ENCODE data around the gene TPM3.
A peak's percentile ranks its signal among the peaks of the same experiment; 100 is the strongest.
"Not testable (repeated sequence)": the region's sequence is repeated elsewhere in the genome, so short reads cannot be mapped to it uniquely, and the experiment has no call there.

TPM3 gene

DNA sequence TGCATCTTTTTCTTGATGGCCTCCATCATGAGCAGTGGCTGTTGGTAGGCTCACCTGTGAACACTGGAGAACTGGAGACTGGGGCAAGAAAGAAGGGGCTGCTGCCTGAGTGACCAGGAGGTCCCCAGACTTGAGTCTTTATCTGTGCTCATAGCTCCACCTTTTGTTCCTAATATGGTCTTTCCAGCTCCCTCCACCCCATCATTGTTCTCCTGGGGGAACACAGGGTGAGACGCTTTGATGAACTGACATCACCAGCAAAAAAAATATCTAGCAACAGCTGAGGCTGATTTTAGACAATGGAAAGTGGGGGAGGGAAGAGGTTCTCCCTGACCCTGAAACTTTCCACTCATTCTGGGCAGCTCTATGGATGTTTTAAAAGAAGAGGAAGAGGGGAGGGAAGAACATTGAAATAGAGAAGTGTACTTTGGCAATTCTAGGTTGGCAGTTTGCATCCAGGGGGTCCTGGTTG is at the start of gene TPM3:
TPM3 (minus strand) TSS at position 111 of the 472 bp plus-strand sequence; CDS start at position 29, 82 bp downstream.
- DNase-seq (ENCODE audit: low spot score): no peak

DNA sequence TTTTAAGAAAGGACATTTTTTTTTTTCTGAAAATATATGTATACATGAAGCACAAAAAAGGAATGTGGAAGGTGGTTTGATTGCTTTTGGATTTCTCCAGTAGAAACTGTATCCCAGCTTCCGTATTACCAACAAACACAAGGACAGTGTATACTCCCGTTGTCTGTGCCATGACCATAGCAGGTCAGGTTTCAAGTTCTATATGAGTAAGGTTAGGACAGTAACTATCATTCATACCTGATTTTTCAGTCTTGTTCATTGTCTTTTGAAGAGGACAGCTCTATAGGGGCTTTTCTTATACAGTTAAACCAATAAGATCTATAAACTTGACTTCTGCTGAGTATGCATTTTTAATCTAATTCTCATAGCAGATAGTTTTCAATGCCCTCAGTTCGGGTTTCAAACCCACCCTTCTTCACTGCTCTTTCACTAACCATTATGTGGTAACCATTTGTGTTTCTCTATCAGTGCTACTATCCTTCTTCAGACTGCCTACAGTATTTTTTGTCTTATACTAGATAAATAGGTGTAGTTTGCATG is 48.5 kb upstream of the TPM3 start:
- no peak for DNase-seq (ENCODE audit: low spot score)

DNA sequence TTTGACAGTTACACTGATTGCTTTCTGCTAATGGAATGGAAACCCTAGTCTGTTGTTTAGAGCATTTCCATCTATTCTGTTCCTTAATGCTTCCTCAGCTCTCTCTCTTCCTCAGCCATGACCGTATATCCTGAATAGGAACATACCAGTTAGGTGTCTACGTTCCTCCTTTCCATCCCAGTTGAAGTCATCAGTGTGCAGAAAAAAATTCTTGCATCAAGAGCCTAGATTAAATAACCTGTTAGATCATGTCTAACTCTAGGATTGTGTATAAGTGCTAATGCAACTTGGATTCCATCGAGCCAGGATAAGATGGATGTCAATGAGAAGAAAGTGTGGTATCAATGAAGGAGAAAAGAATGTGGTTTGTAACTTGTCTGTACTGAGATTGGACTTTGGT is 47.6 kb upstream of the TPM3 start:
- DNase-seq (ENCODE audit: low spot score): no peak

DNA sequence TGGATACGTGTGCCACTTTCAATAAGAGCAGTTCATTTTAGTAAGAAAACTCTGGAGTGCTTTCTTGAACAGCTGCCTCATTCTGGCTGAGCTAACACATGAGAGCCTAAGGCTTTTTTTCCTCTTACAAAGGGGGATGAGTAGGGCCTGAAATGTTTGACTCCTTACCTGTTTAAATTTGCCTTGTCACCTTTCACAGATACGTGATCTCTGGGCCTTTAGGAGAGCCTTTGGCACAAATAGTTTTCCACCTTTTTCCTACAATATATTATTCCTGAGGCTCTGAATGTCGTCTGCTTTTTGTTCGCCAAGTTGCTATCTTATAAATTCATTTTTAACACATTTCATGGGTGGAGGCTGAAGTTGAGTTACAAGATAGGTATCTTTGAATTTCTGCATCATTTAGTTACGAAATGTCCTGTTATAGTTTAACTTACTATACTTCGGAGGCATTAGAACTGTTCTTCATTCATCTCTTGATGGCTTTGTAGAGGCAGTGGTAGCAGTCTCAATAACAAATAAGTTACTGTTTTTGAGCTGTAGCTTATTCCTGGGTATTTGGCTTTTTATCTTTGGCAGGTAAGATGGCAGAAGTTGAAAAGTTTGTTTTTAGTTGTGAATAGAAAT is 46.1 kb upstream of the TPM3 start:
- no peak for DNase-seq (ENCODE audit: low spot score)

GRCh38 chr1:154237435-154237834 is 45.5 kb upstream of the TPM3 start:
- no peak for DNase-seq (ENCODE audit: low spot score)

DNA sequence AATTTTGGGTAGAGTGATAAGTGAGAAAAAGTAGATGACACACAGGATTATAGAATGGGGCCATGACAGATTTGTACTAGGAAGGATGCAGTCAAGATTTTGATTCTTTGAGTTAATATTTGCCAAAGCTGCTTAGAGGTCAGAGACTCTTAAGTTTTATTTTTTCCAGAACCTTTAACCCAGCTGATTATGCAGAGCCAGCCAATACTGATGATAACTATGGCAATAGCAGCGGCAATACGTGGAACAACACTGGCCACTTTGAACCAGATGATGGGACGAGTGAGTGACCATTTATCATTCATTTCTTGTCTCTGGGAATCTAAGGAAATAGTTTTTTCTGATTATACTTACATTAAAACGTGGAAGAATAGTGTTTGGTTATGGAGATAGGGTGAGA is 45.0 kb upstream of the TPM3 start:
- DNase-seq (ENCODE audit: low spot score): no peak

DNA sequence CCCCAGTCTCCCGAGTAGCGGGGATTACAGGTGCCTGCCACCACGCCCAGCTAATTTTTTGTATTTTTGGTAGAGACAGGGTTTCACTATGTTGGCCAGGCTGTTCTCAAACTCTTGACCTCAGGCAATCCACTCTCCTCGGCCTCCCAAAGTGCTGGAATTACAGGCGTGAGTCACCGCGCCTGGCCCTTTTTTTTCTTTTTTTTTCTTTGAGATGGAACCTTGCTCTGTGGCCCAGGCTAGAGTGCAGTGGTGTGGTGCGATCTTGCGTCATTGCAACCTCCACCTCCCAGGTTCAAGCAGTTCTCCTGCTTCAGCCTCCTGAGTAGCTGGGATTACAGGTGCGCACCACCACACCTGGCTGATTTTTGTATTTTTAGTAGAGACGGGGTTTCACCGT is 41.2 kb upstream of the TPM3 start:
- not testable (repeated sequence) for DNase-seq (ENCODE audit: low spot score)

DNA sequence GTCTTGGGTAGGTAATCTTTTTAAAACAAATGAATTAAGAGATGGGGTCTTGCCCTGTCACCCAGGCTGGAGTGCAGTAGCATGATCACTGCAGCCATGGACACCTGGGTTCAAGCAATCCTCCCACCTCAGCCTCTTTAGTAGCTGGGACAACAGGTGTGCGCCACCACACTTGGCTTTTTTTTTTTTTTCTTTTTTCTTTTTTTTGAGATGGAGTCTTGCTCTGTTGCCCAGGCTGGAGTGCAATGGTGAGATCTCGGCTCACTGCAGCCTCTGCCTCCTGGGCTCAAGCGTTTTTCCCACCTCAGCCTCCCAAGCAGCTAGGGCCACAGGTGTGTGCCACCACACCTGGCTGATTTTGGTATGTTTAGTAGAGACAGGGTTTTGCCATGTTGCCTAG is 39.2 kb upstream of the TPM3 start:
- DNase-seq (ENCODE audit: low spot score): not testable (repeated sequence)

GRCh38 chr1:154225370-154225769 is 33.5 kb upstream of the TPM3 start:
- DNase-seq (ENCODE audit: low spot score): no peak

DNA sequence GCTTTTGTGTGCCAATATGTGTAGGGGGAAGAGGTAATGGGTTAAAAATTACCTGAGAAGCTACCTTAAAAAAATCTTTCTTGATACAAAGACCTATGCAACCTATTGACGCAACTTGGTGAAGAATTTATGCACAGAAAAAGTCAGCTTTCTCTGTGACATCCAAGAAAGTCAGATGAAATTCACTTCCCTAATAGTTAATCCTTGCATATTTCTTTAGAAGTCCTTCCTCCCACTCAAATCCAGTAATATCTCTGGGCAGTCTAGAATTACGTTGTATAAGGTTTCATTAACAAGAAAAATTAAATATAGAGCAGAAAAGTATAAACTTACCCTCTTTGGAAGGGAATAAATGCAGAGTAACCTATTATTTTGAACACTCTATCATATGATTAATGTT is 31.7 kb upstream of the TPM3 start:
- DNase-seq (ENCODE audit: low spot score): no peak

DNA sequence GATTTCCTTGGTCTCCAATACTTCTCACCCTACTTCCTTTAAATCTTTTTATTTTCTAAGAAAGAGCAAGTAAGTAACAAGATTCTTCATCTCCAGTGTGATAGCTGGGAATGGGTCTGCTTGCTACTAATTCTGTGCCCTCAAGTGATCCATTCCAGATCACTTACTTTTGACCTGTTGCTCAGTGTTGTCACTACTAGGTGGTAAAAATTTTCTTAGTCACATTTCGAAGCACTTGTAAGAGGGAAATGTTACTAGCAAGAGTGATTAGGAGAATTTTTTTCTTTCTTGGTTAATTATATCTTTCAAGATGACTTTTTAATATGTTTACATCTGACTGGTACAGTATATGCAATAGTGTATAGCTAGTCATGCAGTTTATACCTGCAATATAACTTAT is 31.0 kb upstream of the TPM3 start:
- DNase-seq (ENCODE audit: low spot score): no peak

- no peak for DNase-seq (ENCODE audit: low spot score)
Measured at GRCh38 chr1:154222518-154222917, 30.6 kb upstream of the TPM3 start.

DNA sequence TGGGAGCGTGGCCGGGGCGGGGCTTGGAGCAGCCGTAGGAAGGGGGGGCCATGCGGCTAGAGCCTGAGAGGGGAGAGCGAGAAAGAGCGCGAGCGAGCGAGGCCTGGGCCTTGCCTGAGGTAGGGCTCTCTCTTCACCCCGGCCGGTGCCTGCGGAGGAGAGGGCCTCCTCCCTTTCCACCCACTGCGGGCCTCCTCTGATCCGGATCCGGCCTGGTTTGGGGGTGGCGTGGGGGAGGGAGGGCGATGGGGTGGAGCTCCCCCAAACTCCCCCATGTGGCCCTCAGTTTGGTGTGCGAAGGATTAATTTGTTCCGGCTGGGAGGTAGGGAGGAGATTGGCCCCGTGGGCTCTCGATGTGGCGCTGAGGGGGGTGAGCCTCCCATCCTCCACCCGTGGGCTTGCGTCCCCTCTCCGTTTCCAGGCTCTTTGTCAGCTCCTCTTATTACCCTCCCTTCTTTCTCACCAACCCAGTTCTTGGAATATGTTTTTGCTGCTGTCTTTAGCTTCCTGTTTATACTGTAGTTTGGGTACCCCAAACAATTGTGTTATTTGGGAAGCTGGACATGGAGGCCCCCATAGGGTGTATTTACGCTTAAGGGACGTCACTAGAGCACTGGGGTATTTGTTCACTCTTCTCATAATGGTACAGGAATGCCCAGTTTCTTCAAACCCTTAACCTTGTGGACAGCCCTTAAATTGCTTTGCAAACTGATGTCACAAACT is 29.5 kb upstream of the TPM3 start:
- DNase-seq (ENCODE audit: low spot score): peak; percentile 79

DNA sequence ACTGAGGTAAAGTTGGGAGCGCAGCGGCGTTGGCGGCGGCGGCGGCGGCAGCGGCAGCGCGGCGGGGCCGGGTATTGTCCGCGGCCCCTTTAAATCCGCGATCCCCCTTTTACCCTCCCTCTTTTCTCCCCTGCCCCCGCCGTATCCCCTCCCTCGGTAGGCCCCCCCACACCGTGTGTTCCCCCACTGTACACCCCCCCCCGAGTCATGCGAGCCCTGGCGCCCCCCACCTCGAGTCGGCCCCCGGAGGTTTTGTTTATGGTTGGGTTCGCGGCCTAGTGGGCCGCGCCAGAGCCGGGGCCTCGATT is 29.0 kb upstream of the TPM3 start:
- no peak for DNase-seq (ENCODE audit: low spot score)

DNA sequence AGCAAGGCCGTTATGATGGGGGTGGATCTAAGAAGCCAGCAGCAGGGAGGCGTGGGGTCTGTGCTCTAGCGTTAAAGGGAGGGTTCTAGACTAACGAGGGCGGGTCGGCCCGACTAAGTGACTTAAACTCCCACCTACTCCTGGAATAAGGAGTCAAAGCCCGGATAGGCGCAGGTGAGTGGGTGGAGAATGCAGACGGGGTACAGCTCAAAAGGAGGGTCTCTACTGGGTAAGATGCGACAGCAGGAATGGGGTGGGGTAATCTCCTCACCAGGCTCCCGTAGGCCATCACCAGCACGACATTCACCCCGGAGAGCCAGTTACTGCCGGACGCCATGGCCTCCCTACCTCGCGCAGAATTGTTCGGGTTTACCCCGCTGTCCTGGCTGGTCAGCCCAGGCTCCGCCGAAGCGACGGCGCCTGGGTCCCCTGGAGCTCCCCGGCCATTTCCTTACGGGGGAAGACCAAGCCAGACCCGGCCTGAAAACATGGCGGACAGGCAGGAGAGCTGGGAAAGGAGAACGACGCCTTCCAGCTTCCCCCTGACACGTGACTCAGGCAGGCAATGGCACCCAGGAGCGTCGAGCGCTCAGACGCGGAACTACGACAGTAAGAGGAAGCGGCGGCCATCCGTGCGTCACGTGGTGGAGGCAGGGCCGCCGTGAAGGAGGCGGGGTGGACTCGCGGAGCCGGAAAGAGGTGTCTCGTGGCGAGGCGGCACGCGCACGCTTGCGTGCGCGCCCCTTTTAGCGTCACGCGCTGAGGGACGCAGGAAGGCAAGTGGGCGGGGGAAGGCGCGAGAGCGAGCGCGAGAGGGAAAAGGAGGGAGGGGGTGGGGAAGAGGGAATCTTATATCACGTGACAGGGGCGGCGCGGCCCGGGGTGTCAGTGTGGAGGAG is 28.4 kb upstream of the TPM3 start, which contains the start of gene UBAP2L:
UBAP2L (plus strand) TSS at position 885 of the 899 bp plus-strand sequence. CDS start 4,169 bp downstream, outside the sequence.
- DNase-seq (ENCODE audit: low spot score): peak; percentile 99

DNA sequence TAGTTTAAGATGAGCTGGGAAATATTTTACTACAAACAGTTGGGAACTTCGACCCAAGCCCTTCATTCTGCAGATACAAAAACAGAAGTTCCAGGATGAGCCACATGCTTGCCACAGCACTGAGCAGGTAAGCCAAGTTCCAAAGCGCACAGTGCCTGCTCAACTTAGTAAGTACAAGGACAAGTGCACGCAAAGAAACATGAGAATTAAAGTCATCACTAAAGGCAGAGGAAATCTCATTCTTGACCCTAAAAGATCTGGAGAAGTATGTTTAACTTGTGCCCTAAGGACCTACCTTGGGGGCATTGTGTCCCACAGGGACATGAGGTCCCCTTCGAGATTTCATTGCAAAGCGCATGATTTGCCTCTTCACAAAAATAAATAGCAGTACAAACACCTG is 27.6 kb upstream of the TPM3 start:
- no peak for DNase-seq (ENCODE audit: low spot score)

DNA sequence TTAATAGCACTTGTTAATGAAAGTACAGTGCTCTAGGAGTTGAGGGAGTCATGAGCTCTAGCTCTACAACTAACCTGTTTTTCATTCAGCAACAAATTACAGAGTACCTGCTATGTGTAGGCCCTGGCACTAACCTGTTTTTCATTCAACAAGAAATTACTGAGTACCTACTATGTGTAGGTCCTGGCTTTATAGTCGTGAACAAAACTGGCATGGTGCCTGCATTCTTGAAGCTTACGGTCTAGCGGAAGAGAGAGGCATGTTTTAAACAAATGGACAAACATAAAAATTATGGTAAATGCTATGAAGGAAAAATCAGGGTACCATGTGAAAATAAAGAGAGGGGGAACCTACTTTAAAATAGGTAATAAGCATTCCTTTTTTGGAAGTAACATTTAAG is 26.6 kb upstream of the TPM3 start:
- DNase-seq (ENCODE audit: low spot score): no peak

GRCh38 chr1:154213274-154213673 is 21.4 kb upstream of the TPM3 start:
- DNase-seq (ENCODE audit: low spot score): no peak

DNA sequence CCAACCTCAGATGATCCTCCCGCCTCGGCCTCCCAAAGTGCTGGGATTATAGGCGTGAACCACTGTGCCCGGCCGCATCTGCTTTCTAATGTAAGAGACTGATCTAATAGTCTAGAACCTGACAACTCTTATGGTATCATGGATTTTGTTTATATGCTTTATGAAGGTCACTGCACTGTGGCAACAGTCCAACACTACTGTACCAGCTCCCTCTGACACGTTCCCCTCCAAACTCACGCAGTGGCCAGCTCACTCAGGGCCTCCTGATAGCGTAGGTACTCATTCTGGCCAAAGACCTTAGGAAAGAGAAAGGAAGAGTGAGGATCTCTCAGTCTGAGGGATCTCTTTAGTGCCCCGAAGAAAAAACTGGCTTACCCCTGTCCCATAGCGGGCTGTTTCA is 20.2 kb upstream of the TPM3 start:
- no peak for DNase-seq (ENCODE audit: low spot score)

GRCh38 chr1:154208677-154209388 is 16.9 kb upstream of the TPM3 start:
- no peak for DNase-seq (ENCODE audit: low spot score)

- no peak for DNase-seq (ENCODE audit: low spot score)
Measured at GRCh38 chr1:154207262-154207661, 15.4 kb upstream of the TPM3 start.

DNA sequence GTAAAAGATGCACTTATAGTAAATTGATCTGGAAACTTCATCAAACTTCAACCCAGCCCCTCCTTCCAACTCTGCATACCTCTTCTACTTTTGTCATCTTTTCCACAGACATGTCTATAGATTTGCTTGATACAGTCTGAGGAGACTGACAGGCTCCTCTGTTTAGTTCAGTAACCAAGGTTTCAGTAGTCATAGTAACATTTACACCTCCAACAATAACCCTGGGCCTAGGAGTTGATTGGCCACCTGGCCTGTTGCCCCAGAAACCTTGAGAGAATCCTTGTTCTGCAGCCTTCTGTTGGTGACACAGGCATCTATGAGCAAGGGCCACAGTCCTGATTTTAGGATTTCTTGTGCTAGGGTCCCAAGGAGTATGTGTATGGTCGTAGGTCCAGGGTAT is 14.3 kb upstream of the TPM3 start, which contains the start of gene CFAP141:
CFAP141 (minus strand) TSS at position 138 of the 400 bp plus-strand sequence; CDS start at position 112, 26 bp downstream.
- no peak for DNase-seq (ENCODE audit: low spot score)

Measured in left forelimb (tissue), 1 donor.